Osteoblast (primary cell): ENCODE measurements around the gene DNAJB6. TPM values are rescaled to one million over a fixed set of nuclear protein-coding genes. Genes with fewer than 3 reads are reported as not detected.

Experiments used
- DNase-seq: peaks from one replicate; pipeline ENCODE4 v3.0.0; 2011; ENCODE audit warnings: low spot score, mixed read lengths; ENCODE audit not compliant: insufficient read length; ENCODE audit errors: missing footprints
- H2AFZ ChIP-seq: 2 replicates; pipeline ENCODE4 v1.6.0; 2011; ENCODE audit warnings: mild to moderate bottlenecking, low read length
- H3K27ac ChIP-seq: 2 replicates; pipeline ENCODE4 v1.5.1; 2011; ENCODE audit warnings: mild to moderate bottlenecking, low read depth, low read length, moderate library complexity
- H3K27me3 ChIP-seq: 2 replicates; pipeline ENCODE4 v1.6.0; 2012; ENCODE audit warnings: mild to moderate bottlenecking, control low read depth, inconsistent platforms, low read length, moderate library complexity; ENCODE audit not compliant: insufficient read depth
- H3K36me3 ChIP-seq: 2 replicates; pipeline ENCODE4 v1.5.1; 2011; ENCODE audit warnings: mild to moderate bottlenecking, low read length, control low read depth, moderate library complexity; ENCODE audit not compliant: insufficient read depth
- H3K4me1 ChIP-seq: 2 replicates; pipeline ENCODE4 v1.5.1; 2011; ENCODE audit warnings: mild to moderate bottlenecking, low read length, control low read depth, moderate library complexity; ENCODE audit not compliant: insufficient read depth
- H3K4me2 ChIP-seq: 2 replicates; pipeline ENCODE4 v1.6.0; 2011; ENCODE audit warnings: mild to moderate bottlenecking, low read length; ENCODE audit not compliant: insufficient read depth
- H3K4me3 ChIP-seq: fragments of 200-600 bp; sonication (generic); 3 replicates; pipeline ENCODE4 v1.5.1; 2012; ENCODE audit warnings: mild to moderate bottlenecking, low read length, inconsistent platforms; ENCODE audit not compliant: insufficient read depth
- H3K79me2 ChIP-seq: 2 replicates; pipeline ENCODE4 v1.6.0; 2012; ENCODE audit warnings: mild to moderate bottlenecking, low read length, control low read depth, inconsistent platforms; ENCODE audit not compliant: insufficient read depth
- H3K9me3 ChIP-seq: 2 replicates; pipeline ENCODE4 v1.5.1; 2011; ENCODE audit warnings: low read depth, low read length, control low read depth
- H4K20me1 ChIP-seq: 2 replicates; pipeline ENCODE4 v1.6.0; 2012; ENCODE audit warnings: mild to moderate bottlenecking, low read length, control low read depth; ENCODE audit not compliant: insufficient read depth
- total RNA-seq: library from RNA; depleted of rRNA; stranded (reverse); fragments of >200 nt; gene quantifications from 2 replicates; pipeline ENCODE4 v1.2.3, GENCODE V29; 2012
- TF ChIP-seq, protein P1 (sequence below): IDR thresholded peaks from 2 replicates; pipeline ENCODE4 v1.5.1; 2011; ENCODE audit warnings: mild to moderate bottlenecking, low read depth, low read length, moderate library complexity; ENCODE audit errors: extremely low read depth

DNAJB6 gene
- total RNA-seq, 1 donor = 84.7 TPM

GRCh38 chr7:157431951-157432540 is 95.2 kb downstream of the DNAJB6 start:
- no peaks in the 10 kb centered on the region for H3K79me2 ChIP-seq
- H2AFZ ChIP-seq = peak overlapping the region; percentile 75
- no peak overlapping the region for H3K27ac ChIP-seq
- peak overlapping the region; percentile 54 for H3K4me2 ChIP-seq
- H3K9me3 ChIP-seq = no peaks in the 10 kb centered on the region
- H3K36me3 ChIP-seq = no peaks in the 10 kb centered on the region
- TF ChIP-seq, protein P1, sequence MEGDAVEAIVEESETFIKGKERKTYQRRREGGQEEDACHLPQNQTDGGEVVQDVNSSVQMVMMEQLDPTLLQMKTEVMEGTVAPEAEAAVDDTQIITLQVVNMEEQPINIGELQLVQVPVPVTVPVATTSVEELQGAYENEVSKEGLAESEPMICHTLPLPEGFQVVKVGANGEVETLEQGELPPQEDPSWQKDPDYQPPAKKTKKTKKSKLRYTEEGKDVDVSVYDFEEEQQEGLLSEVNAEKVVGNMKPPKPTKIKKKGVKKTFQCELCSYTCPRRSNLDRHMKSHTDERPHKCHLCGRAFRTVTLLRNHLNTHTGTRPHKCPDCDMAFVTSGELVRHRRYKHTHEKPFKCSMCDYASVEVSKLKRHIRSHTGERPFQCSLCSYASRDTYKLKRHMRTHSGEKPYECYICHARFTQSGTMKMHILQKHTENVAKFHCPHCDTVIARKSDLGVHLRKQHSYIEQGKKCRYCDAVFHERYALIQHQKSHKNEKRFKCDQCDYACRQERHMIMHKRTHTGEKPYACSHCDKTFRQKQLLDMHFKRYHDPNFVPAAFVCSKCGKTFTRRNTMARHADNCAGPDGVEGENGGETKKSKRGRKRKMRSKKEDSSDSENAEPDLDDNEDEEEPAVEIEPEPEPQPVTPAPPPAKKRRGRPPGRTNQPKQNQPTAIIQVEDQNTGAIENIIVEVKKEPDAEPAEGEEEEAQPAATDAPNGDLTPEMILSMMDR = no peak
- H3K4me3 ChIP-seq = peak overlapping the region; percentile 45
- no peaks in the 10 kb centered on the region for H3K27me3 ChIP-seq
- H4K20me1 ChIP-seq = no peaks in the 10 kb centered on the region
- peaks cover 6% of the 10 kb centered on the region for H3K4me1 ChIP-seq
- peak; percentile 69 for DNase-seq

DNA sequence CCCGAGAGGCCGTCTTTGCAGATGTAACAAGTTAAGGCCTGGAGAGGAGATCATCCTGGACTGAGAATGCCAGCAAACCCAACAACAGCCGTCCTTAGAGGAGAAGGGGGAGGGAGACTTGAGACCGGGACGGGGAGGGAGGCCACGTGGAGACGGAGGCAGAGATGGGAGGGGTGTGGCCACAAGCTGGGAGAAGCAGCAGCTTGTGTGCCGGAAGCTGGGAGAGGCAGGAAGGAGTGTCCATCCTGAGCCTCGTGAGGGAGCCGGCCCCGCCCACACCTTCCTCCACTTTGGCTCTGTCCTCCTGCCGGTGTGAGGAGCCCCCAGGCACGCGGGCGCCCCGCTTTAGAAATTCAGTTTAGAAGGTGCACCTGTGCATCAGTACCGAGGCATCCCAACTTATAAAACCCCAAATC is 95.7 kb downstream of the DNAJB6 start:
- Histone ChIP-seq H3K4me1 (peaks cover 6% of the 10 kb centered on the region), H3K4me2 (peak overlapping the region; percentile 54), H3K36me3 (no peaks in the 10 kb centered on the region), H3K27me3 (no peaks in the 10 kb centered on the region), H3K4me3 (peak overlapping the region; percentile 45), H3K9me3 (no peaks in the 10 kb centered on the region), H2AFZ (peak overlapping the region; percentile 75), H3K79me2 (no peaks in the 10 kb centered on the region), H4K20me1 (no peaks in the 10 kb centered on the region), H3K27ac (no peak overlapping the region)
- peak; percentile 97 for DNase-seq
- TF ChIP-seq, protein P1 = no peak

DNA sequence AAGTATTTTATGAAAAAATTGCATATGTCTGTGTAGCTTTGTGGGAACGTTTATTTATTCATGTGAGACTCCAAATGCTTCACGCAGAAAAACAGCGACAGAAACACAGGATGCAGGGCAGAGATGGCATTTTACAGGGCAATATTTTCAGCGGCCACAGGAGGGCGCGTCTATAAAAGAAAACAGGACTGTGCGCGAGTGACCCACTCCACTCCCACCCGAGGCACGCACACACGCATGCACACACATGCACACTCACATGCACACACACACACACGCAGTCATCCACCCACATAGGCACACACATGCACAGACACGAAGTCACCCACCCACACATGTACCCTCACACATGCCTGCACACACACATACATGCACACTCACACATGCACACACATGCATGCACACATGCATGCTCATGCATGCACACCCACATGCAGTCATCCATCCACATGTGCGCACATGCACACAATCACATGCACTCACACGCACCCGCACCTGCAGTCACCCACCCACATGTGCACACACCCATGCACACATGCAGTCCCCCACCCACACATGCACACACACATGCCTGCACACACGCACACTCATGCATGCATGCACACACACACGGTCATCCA is 96.3 kb downstream of the DNAJB6 start:
- DNase-seq = peak; percentile 94
- no peaks in the 10 kb centered on the region for H3K9me3 ChIP-seq
- H3K27ac ChIP-seq = no peak overlapping the region
- peak overlapping the region; percentile 45 for H3K4me3 ChIP-seq
- H3K4me1 ChIP-seq = peaks cover 6% of the 10 kb centered on the region
- H2AFZ ChIP-seq = peak overlapping the region; percentile 75
- TF ChIP-seq, protein P1 = peak; percentile 73
- H4K20me1 ChIP-seq = no peaks in the 10 kb centered on the region
- H3K4me2 ChIP-seq = peak overlapping the region; percentile 54
- no peaks in the 10 kb centered on the region for H3K27me3 ChIP-seq
- no peaks in the 10 kb centered on the region for H3K36me3 ChIP-seq
- H3K79me2 ChIP-seq = no peaks in the 10 kb centered on the region

DNA sequence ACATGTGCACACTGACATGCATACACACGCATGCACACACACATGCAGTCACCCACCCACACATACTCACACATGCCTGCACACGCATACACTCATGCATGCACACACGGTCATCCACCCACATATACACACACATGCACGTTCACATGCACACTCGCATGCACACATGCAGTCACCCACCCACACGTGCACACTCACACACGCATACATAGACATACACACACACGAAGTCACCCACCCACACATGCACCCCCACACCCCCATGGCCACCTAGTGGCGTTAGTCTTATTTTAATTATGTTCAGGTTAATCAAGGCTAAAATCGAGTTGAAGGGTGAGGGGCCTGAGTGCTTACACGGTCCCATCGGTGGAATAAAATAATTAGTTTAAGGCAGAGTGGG is 96.8 kb downstream of the DNAJB6 start:
- TF ChIP-seq, protein P1 = no peak
- H4K20me1 ChIP-seq = no peaks in the 10 kb centered on the region
- H3K79me2 ChIP-seq = no peaks in the 10 kb centered on the region

More for the DNA sequence above, 96.8 kb downstream of the DNAJB6 start:
- Histone ChIP-seq H3K27ac (no peak overlapping the region), H3K27me3 (no peaks in the 10 kb centered on the region), H3K4me1 (peaks cover 6% of the 10 kb centered on the region), H2AFZ (no peak overlapping the region), H3K4me3 (no peak overlapping the region), H3K36me3 (no peaks in the 10 kb centered on the region), H3K4me2 (no peak overlapping the region), H3K9me3 (no peaks in the 10 kb centered on the region)
- DNase-seq = peak; percentile 29
